Measurements from ENCODE around the gene MAP7D1.
"Not testable (repeated sequence)": the region's sequence is repeated elsewhere in the genome, so short reads cannot be mapped to it uniquely, and the experiment has no call there.

Gene MAP7D1

GRCh38 chr1:36172017-36172747 is 16.2 kb downstream of the MAP7D1 start:
- no peak for DNase-seq

GRCh38 chr1:36172983-36173382 is 17.0 kb downstream of the MAP7D1 start:
- DNase-seq, result no peak

- no peak for DNase-seq
Observed at GRCh38 chr1:36174713-36175112, 18.8 kb downstream of the MAP7D1 start.

- peak; percentile 57 for DNase-seq
Observed at GRCh38 chr1:36175137-36176095, 19.5 kb downstream of the MAP7D1 start.

- DNase-seq, result peak; percentile 69
Observed at GRCh38 chr1:36176106-36176949, 20.4 kb downstream of the MAP7D1 start.

- DNase-seq, result peak; percentile 68
Observed at GRCh38 chr1:36177589-36178431, 21.9 kb downstream of the MAP7D1 start.

GRCh38 chr1:36178471-36179219 is 22.7 kb downstream of the MAP7D1 start:
- peak; percentile 93 for DNase-seq

- DNase-seq, result no peak
Observed at GRCh38 chr1:36179220-36179600, 23.2 kb downstream of the MAP7D1 start.

GRCh38 chr1:36182734-36183133 is 26.8 kb downstream of the MAP7D1 start:
- no peak for DNase-seq

GRCh38 chr1:36183309-36183856 is 27.4 kb downstream of the MAP7D1 start:
- DNase-seq, result no peak

- DNase-seq, result peak; percentile 95
Observed at GRCh38 chr1:36187800-36188593, 32.0 kb downstream of the MAP7D1 start.

- DNase-seq, result not testable (repeated sequence)
Observed at GRCh38 chr1:36196805-36197204, 40.8 kb downstream of the MAP7D1 start.

GRCh38 chr1:36198641-36199040 is 42.7 kb downstream of the MAP7D1 start:
- DNase-seq, result no peak

GRCh38 chr1:36199934-36200741 is 44.2 kb downstream of the MAP7D1 start:
- no peak for DNase-seq

- no peak for DNase-seq
Observed at GRCh38 chr1:36203027-36203553, 47.1 kb downstream of the MAP7D1 start.

- DNase-seq, result peak; percentile 62
Observed at GRCh38 chr1:36203554-36204346, 47.8 kb downstream of the MAP7D1 start.

GRCh38 chr1:36204347-36204909 is 48.5 kb downstream of the MAP7D1 start:
- no peak for DNase-seq

Data from islet precursor cell (in vitro differentiated cells).